NCI-H146 (cell line): Measurements from ENCODE around the gene MOCS3.

Experiments
- DNase-seq: peaks from one replicate; lab custom pipeline; 2025; lab: John Stamatoyannopoulos, UW

MOCS3 gene

DNA sequence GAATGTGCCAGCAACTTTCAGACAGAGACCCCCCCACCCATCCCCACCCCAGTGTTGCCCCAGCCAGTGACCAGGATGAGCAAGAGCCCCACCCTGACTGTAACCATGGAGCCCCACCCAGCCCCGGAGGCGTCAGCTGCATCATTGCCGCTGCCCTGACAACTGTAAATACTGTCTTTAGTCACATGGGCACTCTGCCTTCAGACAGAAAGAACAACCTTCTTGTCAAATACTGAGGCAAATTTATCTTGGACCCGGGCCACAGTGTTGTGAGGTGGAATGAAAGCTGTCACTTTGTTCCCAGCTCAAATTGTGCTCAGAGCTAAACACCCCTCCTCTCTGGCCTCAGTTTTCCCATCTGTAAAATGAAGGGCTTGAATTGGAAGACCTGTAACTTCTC lies 23.7 kb downstream of the MOCS3 start:
- peak; percentile 33 for DNase-seq

DNA sequence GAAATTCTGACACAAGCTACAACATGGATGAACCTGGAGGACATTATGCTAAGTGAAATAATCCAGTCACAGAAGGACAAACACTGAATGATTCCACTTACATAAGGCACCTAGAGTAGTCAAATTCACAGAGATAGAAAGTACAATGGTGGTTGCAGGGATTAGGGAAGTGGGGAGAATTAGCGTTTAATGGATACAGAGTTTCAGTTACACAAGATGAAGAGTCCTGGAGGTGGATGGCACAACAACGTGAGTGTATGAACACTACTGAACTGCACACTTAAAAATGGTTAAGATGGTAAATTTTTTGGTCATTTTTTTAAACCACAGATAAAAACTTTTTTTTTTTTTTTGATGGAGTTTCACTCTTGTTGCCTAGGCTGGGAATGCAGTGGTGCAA lies 24.7 kb downstream of the MOCS3 start:
- no peak for DNase-seq

GRCh38 chr20:50987493-50988210 lies 29.0 kb downstream of the MOCS3 start:
- DNase-seq = peak; percentile 69

DNA sequence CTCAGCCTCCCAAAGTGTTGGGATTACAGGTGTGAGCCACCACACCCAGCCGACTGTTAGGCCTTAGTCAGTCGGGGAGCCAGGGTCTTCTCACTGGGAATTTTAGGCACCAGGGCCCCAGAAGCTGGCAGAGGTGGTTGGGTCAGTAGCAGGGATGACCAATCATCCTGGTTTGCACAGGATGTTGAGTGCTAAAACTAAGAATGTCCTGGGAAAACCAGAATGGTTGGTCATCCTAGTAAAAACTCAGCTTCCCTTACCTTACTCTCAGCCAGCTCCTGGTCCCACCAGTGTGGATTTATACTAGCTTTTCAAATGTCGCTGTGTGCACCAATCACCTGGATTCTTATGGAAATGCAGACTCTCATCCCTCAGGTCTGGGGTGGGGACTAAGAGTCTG lies 32.5 kb downstream of the MOCS3 start:
- no peak for DNase-seq

GRCh38 chr20:50992336-50992732 lies 33.7 kb downstream of the MOCS3 start:
- no peak for DNase-seq

GRCh38 chr20:50992733-50993457 lies 34.3 kb downstream of the MOCS3 start:
- DNase-seq = peak; percentile 10

GRCh38 chr20:50993876-50994275 lies 35.3 kb downstream of the MOCS3 start:
- DNase-seq = no peak

DNA sequence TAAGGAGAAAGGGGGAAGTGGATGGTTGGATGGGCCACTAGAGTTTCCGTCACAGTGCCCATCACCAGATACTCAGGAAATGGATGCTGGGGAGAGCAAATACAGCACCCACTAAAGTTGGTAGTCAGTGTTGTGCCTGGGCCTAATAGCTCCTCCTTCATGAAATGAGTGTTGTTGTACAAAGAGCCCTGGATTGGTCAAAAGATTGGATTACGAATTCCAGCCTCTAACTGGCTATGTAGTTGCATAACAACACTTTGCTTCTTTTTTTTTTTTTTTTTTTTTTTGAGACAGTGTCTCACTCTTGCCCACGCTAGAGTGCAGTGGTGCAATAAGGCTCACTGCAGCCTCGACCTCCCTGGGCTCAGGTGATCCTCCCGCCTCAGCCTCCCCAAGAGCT lies 36.9 kb downstream of the MOCS3 start:
- DNase-seq = no peak

DNA sequence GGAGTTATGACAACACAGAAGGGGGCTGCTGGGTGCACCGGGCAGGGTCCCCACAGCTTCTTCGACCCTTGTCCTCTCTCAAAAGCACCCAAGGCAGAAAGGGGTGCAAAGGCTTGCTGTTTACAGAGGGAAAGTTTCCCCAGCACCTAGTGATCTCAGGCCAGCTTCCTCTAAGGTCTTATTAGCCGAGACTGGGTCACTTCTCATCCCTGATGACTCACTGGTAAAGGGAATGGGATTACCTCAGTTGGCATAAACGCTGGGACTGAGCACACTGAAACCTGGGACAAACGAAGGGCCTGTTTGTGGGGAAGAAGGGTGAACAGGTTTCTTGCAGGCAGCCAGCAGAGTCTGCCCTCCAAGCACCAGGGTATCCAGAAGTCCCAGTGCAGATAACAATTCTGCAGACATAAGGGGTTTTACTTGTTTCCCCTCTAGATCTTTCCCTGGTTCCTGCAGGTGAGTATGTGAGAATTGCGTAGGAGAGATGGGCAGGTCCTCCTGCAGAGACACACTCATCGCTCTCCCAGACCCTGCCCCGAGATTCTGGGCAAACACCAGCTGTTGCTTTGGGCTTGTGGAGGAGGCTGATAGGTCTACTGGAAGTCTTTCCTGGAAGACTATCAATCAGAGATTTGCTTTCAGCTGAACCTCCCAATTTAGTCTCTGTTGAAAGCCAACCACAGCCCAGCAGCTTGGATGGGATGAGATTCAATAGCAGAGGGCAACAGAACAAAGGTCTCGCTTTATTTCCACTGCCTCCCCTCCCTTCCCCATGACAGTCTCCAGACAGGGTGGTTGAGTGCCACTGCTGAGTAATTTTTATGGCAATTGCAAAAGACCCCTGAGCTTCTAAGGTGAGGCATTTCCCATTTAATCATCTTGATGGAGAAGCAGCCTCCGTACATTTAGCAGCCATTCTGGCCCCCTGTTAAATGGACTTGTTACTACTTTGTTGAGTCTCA lies 38.6 kb downstream of the MOCS3 start:
- DNase-seq = no peak

- DNase-seq = no peak
Observed at GRCh38 chr20:50999355-50999754, 40.7 kb downstream of the MOCS3 start.

DNA sequence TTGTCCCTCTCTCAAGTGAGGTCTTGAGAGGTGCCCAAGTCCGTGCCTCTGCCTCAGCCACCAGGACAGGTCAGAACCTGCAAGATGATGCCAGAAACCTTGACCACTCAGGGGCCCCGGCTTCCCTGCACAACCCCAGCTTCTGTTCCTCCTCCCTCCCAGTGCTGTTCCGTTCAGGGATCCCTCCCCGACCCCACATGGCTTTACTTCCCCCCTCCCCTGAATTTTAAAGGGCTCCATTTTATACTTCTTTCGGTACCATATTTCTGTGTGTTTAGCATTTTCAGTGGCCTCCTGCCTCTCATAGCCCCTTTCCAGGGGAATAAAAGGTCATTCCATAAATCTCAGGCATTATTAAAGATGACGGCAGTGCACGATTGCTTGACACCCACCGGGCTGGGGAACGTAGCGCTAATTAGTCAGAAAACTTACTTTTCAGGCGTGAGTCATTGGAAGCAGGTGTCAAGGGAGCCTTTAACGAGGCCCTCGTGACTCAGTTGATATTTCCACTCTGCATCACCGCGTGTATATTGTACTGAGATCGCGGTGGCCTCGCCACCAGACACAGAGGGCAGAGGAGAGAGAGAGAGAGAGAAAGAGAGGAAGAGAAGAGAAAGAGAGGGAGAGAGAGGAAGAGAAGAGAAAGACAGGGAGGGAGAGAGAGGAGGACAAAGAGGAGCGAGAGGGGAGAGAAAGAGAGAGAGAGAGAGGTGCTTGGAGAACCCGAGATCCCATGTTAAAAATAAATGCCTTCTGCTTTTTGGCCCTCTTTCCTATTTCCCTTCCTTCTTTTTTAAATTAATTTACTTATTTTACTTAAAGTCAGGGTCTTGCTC lies 43.0 kb downstream of the MOCS3 start:
- DNase-seq = no peak

- no peak for DNase-seq
Observed at GRCh38 chr20:51002633-51003032, 44.0 kb downstream of the MOCS3 start.

DNA sequence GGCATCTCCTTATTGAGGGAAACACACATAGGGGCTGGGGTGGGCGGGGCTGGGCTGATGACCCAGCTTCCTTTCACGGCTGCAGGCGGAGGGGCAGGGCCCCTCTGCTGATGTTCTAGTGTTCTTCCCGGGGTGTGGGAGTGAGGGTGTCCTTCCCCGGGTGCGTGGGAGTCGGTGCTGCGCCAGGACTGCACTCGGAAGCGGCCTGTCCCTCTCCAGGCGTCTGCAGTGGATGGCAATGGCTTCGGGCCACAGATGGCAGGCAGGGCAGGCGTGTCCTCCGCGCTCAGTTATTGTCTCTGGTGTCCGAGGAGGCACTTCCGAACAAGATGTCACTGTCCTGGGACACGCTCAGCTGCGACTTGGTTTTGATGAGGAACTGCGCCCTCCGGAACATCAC lies 45.1 kb downstream of the MOCS3 start:
- no peak for DNase-seq

- no peak for DNase-seq
Observed at GRCh38 chr20:51004305-51004727, 45.7 kb downstream of the MOCS3 start.

DNA sequence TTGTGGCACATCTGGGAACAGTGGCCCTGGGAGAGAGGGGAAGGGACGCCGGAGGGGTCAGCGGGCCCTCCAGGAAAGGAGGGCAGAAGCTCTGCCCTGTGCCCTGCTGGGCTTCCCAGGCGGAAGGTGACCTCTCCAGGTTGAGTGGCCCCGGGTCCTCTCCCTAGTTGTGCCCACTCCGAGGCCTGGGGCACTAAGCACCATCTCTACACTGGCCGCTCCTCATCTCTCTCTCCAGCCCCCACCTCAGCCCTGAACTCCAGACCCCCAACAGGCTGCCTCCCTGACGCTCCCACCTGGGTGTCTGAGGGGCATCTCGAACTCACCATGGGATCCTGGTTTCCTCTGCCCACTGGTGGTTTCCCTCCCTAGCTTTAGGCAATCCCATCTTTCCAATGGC lies 46.2 kb downstream of the MOCS3 start:
- DNase-seq = no peak

- DNase-seq = no peak
Observed at GRCh38 chr20:51005214-51005613, 46.6 kb downstream of the MOCS3 start.

DNA sequence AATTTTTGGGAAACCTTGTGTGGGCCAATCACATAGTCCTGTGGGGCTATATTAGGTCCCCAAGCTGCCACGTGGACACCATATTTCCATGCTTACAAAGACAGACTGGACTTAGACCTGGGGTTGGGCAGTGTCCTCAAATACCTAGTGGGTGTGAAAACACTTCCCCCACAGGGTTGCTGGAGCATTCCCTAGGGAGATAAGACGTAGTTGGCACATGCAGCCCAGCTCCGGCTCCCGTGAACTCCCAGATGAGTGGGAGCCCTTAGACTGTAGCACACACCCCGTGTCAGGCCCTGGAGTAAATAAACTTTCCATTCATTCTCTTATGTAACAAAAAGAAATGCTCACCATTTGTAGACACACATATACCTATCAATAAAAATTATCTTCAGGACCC lies 50.1 kb downstream of the MOCS3 start:
- DNase-seq = no peak

- no peak for DNase-seq
Observed at GRCh38 chr20:51009303-51010042, 50.9 kb downstream of the MOCS3 start.

GRCh38 chr20:51010043-51010365 lies 51.4 kb downstream of the MOCS3 start:
- DNase-seq = no peak

GRCh38 chr20:51010932-51011331 lies 52.3 kb downstream of the MOCS3 start:
- DNase-seq = no peak

DNA sequence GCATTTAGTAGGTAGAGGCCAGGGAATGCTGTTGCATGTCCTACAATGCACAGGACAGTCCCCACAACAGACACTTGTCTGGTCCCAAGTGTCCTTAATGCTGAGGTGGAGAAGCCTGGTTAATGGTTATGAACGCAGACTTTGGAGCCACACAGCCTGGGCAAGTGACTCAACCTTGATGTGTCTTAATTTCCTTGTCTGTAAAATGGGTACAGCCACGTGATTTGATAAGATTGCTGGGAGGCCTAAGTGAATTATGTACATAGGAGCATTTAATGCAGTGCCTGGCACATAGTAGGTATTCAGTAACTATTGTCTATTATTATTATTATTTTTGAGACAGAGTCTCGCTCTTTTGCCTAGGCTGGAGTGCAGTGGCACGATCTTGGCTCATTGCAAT lies 52.9 kb downstream of the MOCS3 start:
- DNase-seq = no peak
